CMK (cell line): ENCODE results near the gene CAV1.
"Not testable (repeated sequence)": the region's sequence is repeated elsewhere in the genome, so short reads cannot be mapped to it uniquely, and the experiment has no call there.

ENCODE experiments used
- DNase-seq: peaks from one replicate; pipeline ENCODE4 v3.0.0-alpha.2; 2010; ENCODE audit warnings: low read depth

CAV1 gene

GRCh38 chr7:116583653-116584052 lies 58.8 kb downstream of the CAV1 start:
- DNase-seq: no peak

GRCh38 chr7:116584721-116585120 lies 59.9 kb downstream of the CAV1 start:
- no peak for DNase-seq

- no peak for DNase-seq
Observed at GRCh38 chr7:116585392-116585791, 60.6 kb downstream of the CAV1 start.

- no peak for DNase-seq
Observed at GRCh38 chr7:116585967-116586366, 61.1 kb downstream of the CAV1 start.

DNA sequence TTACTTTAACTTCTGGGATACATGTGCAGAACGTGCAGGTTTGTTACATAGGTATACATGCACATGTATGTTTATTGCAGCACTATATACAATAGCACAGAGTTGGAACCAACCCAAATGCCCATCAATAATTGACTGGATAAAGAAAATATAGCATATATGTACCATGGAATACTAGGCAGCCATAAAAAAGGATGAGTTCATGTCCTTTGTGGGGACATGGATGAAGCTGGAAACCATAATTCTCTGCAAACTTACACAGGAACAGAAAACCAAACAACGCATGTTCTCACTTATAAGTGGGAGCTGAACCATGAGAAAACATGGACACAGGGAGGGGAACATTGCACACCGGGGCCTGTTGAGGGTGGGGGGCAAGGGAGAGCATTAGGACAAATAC lies 62.4 kb downstream of the CAV1 start:
- not testable (repeated sequence) for DNase-seq

DNA sequence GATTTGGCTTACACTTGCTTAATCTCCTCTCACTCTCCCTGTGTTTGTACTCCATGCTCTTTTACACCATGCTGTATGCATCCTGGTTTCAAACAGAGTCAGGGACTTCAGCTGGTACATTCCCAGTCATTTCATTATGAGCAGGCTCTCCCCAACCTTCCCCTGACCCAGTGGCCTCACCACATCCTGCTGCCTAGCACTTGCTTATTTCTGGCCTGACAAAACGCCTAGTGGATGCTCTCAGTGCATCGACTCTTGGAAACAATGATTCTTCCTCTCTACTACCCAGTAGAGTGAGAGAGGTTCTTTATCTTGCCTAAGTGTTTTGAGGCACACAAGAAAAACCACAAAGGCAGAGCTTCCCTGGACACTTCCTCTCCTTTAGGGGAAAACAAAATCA lies 63.4 kb downstream of the CAV1 start:
- no peak for DNase-seq

DNA sequence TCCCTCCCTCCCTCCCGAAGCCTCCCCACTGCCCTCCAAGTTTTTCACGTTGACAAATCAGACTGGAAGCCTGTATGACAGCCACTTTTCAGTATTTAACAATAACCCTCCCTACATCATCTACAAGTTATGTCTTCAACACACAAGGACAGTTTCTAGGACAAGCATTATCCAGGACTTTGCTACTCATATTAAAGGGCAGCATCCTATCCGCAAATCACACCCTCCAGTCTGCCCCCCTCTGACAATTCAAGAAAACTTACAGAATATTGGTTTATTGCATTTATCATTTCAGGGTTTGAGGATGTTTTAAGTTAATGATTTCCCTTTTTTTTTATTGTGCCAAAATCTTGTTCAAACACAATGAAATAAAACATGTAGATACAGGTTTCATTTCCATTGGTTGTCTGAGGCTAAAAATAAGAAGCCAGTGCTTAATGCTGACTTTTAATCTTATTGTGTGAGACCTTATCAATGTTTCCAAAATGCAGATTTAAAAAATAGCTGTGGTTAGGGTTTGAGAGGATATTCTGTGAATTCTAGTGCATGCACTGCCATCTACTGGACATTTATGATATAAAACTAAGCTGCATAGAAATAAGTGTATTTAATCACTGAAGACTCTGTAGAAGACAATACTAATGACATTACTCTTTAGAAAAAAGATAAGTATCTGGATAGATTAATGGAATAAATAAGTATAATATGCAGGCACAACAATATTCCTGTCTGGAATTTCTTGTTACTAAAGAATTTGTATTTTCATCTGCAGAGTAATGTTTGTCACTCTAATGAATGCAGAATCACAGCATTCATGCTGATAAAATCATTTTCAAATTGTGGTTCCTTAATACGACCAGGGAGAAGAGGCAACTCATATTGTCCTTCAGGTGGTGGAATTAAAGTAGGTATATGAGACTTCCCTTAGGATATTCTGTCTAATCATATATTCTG lies 64.1 kb downstream of the CAV1 start:
- peak; percentile 22 for DNase-seq

- DNase-seq: peak; percentile 30
Observed at GRCh38 chr7:116591202-116592040, 66.6 kb downstream of the CAV1 start.

GRCh38 chr7:116592041-116592355 lies 67.2 kb downstream of the CAV1 start:
- no peak for DNase-seq

GRCh38 chr7:116592445-116592844 lies 67.6 kb downstream of the CAV1 start:
- DNase-seq: peak; percentile 63

DNA sequence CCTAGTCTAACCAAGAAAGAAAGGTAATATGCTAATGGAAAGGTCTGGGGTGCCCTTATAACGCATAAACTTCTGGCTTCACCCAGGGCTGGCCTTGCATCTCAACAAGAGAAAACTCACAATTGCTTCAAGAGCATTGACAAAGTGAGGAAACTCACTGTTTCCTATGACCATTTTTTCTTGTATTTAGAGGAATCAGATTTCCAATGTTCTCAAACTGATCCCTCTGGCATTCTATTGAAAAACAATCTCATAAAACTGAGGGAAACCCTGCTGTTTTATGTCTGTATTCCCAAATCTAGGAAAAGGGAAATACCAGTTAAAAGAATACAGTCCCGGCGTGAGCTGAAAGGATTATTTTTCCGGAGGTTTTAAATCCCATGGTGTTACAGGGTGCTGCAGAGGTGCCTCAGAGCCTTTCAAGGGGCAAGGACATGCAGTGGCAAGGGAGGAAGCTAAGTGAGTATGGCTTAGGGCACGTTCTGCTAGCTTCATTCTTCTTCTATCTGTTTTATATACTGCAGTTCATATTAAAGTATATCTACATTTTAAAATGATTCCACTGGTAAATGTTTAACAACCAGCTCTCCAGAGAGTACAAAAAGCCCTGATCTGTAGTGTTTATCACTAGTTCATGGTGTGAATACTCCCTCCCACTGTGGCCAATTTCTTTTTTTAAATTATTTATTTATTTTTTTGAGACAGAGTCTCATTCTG lies 68.7 kb downstream of the CAV1 start:
- DNase-seq: no peak

DNA sequence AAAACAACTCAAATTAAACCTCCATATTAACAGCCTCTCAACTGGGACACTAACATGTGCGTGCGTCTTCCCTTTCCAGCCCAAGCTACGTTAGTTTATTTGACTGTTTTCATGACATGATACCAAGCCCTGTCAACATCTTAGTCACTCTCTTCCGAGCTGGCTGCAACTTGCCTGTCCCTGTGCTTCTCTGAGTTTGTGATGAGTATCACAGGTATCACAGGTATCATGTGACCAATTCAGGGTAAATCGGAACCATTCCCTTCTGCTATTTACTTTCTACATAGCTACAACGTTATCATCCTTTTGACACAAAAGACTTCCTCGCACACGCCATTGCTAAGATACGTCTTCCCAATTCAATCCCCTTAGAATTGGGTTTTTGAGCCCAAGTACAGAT lies 70.2 kb downstream of the CAV1 start:
- no peak for DNase-seq

DNA sequence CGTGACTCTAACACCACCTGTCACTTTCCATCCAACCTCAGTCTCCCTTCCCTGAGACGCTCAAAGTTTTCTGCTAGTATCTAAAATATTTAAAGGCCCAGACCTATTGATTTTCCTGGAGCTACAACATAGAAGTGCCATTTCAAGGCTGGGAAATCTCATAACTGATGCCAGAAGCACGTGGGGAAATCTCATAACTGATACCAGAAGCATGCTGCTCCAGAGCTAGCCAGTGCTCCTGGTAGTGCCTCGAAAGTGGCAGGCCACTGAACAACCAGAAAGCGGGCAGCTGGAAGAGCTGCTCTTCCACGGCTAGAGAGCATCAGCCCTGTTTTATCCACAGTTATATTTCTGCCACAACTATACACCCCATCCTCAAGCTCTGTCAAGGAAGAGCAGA lies 72.5 kb downstream of the CAV1 start:
- DNase-seq: no peak

GRCh38 chr7:116598278-116598677 lies 73.4 kb downstream of the CAV1 start:
- no peak for DNase-seq

DNA sequence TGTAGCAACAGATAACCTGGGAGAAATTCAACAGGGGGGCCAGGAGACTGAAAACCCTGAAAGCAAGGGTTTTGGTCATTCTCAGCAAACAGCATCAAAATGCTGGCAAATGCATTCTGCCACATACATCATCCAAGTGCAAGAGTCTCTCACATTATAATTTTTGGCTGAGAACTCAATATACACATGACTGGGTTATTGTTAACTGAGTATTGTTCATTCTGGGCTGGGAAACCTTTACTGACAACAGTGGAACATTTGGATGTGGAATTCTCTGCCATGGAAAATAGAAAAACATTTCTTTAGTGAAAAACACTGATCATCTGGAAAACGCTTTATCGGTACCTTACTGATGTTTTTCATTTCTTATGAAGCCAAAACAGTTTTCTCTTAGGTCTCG lies 74.0 kb downstream of the CAV1 start:
- no peak for DNase-seq

DNA sequence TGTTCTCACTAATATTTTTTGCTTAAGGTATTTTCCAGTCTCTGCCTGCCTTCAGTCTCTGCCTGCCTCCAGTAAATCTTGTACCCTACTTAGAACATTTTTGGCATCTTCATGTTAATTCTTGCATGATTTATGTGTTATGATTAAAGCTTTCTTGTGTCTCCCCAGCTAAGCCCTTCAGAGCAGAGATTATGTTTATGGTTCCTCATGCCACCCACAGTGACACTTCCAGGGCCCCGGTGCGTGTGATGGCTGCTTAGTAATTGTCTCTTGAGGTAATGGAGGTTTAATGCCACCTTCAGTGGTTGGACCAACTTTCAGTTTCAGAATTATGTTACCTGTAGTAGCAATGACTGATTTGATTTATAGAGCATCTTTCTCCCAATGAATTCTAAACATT lies 76.6 kb downstream of the CAV1 start:
- DNase-seq: no peak

DNA sequence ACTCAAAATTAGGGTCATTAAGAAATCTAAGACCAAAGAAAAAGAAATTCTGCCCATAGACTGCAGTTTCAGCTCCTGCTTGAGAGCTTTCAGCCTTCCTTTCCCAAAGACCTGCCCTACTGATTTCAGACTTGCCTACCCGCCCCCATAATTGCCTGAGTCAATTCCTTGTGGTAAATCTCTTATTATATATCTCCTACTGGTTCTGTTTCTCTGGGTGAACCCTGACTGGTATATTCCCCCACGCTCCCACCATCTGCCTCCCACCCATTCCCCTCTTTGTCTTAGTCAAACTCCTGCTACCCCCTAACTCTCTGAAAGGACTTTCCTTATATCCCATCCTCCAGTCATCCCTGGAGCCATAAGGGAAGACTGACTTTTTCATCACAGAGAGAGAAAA lies 82.5 kb downstream of the CAV1 start:
- DNase-seq: no peak

GRCh38 chr7:116610210-116610609 lies 85.4 kb downstream of the CAV1 start:
- no peak for DNase-seq

GRCh38 chr7:116610721-116611120 lies 85.9 kb downstream of the CAV1 start:
- DNase-seq: no peak
